CD1c-positive myeloid dendritic cell (primary cell): ENCODE data around the gene OPCML.

Experiments
- DNase-seq: peaks from one replicate; pipeline ENCODE4 v3.0.0-alpha.2; 2016; ENCODE audit errors: extremely low spot score

OPCML gene

GRCh38 chr11:133291780-133292179, 240.5 kb downstream of the OPCML start:
- DNase-seq: no peak

DNA sequence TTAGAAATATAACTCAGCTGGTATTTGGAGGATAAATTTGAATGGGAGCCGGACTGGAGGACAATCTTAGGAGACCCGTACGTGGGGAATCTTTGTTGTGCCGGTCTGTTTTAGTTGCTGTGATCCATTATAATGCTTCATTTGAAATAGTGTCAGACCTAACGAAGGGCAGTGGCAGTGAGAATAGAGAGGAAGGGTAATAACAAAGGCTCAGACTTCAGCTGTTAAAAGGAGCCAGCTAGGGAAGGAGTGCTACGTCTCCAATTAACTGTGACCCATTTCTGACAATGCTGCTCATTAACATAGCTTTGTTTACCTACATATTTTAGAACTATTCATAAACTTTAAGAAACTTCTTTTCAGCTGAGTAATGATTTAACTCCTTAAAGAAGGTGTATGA, 246.9 kb downstream of the OPCML start:
- no peak for DNase-seq

GRCh38 chr11:133284156-133284555, 248.1 kb downstream of the OPCML start:
- no peak for DNase-seq

- DNase-seq: no peak
Measured at GRCh38 chr11:133277886-133278285, 254.4 kb downstream of the OPCML start.

DNA sequence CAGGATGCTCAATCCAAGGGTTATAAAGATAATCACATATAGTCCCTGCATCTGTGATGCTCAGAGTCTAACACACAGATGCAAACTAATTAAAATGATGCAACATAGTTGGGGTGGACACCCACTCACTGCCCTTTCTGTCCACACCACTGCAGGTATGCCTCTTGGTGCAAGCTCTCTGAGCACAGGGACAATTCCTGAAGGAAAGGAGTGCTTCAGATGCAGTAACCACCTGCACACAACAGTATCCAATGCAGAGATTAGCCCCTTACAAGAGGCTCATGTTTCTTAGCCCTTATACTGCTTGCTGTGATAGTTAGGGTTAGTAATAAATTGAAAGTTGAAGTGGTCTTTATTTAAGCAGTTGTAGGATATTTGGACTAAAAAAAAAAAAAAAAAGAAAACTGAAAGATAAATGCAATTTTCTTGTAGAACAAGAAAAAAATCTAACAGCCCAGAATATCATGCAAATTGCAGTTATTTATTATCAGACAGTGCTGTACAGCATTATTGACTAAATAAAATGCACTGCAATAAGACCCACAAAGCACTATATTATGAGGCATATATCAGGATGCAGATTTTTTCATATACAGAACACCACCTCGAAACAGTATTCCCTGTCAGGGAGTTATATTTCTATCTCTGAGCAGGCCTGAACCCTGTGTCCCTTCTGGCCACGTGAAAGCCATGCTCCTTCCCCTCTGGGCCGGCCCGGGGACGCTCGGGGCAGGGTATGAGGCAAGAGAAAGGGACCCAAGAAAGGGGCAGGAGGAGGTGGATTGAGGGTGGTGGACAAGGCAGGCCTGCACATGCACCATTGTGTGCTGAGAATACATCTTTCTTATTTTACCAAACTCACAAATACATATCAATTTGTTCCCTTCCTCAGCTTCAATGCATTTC, 260.2 kb downstream of the OPCML start:
- DNase-seq: no peak

- DNase-seq: no peak
Measured at GRCh38 chr11:133271206-133271605, 261.1 kb downstream of the OPCML start.

- no peak for DNase-seq
Measured at GRCh38 chr11:133269267-133269666, 263.0 kb downstream of the OPCML start.

GRCh38 chr11:133266986-133267385, 265.3 kb downstream of the OPCML start:
- no peak for DNase-seq

- no peak for DNase-seq
Measured at GRCh38 chr11:133265530-133266035, 266.7 kb downstream of the OPCML start.

DNA sequence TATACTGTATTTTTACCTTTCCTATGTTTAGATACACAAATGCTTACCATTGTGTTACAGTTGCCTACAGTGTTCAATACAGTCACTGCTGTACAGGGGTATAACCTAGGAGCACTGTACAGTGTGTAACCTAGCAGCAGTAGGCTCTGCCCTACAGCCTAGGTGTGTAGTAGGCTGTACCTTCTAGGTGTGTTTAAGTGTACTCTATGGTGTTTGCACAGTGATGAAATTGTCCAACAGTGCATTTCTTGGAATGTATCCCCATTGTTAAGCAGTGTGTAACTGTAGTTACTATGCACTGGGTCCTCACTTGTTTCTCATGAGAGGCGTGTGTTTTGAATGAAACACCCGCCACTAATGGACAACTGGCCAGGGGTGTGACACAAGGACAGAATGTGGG, 269.0 kb downstream of the OPCML start:
- no peak for DNase-seq

- no peak for DNase-seq
Measured at GRCh38 chr11:133258751-133259150, 273.6 kb downstream of the OPCML start.

DNA sequence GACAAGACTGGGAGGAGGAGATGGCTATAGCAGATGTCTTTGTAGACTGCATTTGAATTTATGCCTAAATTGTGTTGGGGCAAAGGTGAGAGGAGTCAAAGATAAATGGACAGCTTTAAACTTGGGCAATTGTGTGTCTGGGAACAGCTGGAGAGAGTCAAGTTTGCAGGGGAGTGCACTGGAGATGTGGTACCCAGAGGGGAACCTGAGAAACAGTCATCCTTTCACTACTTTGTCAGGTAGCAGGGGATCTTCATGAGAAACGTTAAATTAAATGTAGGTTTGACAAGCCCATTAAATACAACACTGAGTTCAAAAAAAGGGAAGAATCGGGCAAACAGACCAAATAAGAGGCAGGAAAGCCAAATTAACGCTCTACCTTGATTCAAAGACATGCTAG, 277.7 kb downstream of the OPCML start:
- DNase-seq: no peak

DNA sequence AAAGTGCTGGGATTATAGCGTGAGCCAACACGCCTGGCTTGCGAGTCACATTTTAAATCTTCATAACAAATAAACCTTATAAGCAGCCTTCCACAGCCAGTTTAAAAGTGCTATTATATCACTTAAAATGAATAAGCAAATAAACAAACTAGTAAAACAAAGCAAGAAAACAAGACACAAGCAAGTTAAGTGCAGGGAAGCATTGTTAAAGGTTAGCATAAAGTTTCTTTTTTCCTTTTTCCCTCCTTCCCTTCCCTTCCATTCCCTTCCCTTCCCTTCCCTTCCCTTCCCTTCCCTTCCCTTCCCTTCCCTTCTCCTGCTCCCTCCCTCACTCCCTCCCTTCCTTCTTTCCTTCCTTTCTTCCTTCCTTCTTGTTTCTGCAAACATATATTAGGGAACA, 278.7 kb downstream of the OPCML start:
- no peak for DNase-seq

GRCh38 chr11:133251841-133252240, 280.5 kb downstream of the OPCML start:
- no peak for DNase-seq

DNA sequence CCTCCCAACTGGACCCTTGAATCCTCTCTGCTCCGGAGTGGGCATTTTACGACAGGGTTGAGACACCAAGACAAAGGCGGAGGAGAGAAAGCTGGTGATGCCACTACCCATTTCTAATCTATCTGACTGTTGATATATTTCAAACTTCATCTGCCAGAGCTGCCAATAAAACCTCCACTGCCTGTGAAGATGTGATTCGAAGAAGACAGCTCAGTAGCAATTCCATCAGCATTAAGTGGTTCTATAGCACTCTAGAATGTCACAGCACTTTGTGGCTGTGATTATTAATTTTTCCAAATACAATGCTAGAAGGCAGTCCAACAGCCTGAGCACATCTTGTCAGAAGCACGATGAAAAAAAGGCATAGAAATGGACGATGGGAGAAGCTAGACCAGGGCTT, 282.8 kb downstream of the OPCML start:
- no peak for DNase-seq

- no peak for DNase-seq
Measured at GRCh38 chr11:133249065-133249464, 283.2 kb downstream of the OPCML start.

- no peak for DNase-seq
Measured at GRCh38 chr11:133243832-133244231, 288.5 kb downstream of the OPCML start.

DNA sequence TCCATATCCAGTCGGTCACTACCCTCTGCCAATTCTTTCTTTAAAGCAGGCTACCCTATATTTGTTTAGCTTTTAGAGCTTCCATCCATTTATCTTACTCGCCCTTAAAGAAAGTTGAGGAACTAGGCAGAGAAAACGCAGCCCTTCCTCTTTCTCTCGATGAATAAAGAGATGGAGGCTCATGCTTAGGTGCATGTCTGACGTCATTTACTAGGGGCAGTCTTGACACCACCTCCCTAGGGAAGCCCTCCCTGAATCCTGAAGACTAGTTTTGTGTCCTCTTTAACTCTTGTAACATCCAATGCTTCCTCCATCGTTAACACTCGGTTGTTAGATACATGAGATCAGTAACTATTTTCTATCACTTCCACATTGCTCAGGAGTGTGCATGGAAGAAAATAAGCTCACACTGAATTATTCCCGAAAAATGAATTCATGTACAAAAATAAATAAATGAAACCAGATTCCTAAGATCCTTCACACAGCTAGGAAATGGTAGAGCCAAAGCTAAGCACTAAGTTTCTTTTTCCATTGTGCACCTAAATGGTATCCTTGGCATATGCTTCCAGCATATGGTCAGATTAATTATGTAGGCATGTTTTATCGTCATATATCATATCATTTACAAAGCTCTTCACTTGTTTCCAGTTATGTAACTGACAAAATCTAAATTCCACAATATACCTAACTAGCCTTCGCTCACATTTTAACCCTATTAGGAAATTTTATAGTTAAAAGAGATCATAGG, 291.2 kb downstream of the OPCML start:
- no peak for DNase-seq

- DNase-seq: no peak
Measured at GRCh38 chr11:133239575-133239974, 292.7 kb downstream of the OPCML start.

- DNase-seq: no peak
Measured at GRCh38 chr11:133238495-133238894, 293.8 kb downstream of the OPCML start.

GRCh38 chr11:133238027-133238426, 294.3 kb downstream of the OPCML start:
- no peak for DNase-seq

DNA sequence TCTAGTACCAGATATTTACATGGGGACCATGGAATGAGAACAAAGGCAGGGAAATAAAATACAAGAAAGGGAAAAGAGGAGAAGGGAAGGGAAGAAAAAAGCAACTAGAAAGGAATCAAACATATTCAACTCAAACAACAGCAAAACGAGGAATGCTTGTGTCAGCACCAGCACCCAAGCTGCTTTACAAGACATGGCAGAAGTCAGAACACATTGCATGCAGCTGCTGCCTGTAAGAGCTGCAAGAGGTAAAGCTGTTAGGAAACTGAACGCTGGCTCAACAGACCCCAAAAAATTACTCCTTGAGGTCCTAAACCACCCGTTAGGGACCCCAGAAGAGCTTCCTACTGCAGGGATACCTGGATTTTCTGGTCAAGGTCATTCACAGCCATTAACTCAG, 296.9 kb downstream of the OPCML start:
- no peak for DNase-seq

GRCh38 chr11:133234883-133235282, 297.4 kb downstream of the OPCML start:
- DNase-seq: no peak
